CD4-positive, alpha-beta T cell treated with Interleukin-6 at 100 ng/mL for 8 hours (primary cell): ENCODE measurements around the gene ZNF208.
"Not testable (repeated sequence)": the region's sequence is repeated elsewhere in the genome, so short reads cannot be mapped to it uniquely, and the experiment has no call there.

Experiments
- DNase-seq: peaks from one replicate; pipeline ENCODE4 v3.0.0-alpha.2; 2020; ENCODE audit warnings: mixed read lengths, low spot score

ZNF208 gene

GRCh38 chr19:22010437-22011143, at the start of gene ZNF208:
TSS of gene ZNF208 (minus strand) at chr19:22010943. CDS start at chr19:22010794, 149 bp downstream.
- DNase-seq = peak; percentile 12

DNA sequence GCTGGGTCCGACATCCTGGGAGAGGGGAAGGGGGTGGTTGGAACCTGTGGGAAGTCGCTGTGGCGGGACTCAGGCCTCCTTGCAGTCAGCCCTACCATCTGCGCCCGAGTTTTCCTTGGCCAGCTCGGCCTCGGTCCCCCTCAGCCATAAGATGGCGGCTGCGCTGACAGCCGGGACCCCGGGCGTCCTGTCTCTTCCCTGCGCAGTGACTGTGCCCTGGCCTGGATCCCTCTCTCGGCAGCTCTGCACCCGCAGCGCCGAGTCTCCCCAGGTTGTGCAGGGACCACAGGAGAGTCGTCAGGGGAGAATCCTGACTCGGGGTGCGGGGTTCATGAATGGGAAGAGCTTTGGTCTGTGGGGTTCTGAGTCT, 41.9 kb upstream of the ZNF208 start:
- no peak for DNase-seq

- DNase-seq = not testable (repeated sequence)
Observed at GRCh38 chr19:22041151-22041550, 30.4 kb upstream of the ZNF208 start.

GRCh38 chr19:22030680-22031079, 19.9 kb upstream of the ZNF208 start:
- DNase-seq = no peak

DNA sequence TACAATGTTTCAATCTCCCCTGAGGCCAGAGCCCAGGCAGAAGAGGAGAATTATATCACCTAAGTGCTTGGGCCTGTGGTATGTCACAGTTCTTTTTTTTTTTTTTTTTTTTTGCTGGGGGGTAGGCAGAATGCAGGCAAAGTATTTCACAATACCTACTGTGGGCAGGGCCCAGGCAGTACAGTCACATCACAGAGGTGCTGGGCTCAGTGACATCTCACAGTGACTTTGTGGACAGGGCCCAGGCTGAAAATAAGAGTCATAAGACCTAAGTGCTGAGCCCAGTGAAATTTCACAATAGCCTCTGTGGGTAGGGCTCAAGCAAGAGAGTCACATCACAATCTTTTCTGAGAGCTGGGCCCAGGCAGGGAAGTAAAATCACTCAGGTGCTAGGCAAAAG, 15.9 kb upstream of the ZNF208 start:
- DNase-seq = no peak

DNA sequence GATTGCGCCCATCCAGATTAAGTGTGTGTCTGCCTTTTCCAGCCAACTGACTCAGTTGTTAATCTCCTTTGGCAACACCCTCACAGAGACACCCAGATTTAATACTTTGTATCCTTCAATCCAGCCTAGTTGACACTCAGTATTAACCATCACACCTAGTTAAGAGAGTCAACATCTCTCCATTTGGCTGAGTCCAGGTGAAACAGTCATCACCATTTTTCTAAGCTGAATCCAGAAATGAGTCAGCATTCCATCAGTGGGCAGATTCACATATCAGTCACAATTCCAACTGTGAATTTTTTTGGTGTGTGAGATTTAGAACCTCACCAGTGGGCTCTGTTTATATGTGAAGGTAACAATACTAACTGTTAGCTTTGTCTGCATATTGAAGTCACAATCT, 14.8 kb upstream of the ZNF208 start:
- DNase-seq = not testable (repeated sequence)

- DNase-seq = no peak
Observed at GRCh38 chr19:21970466-21970865, 40.3 kb downstream of the ZNF208 start.

DNA sequence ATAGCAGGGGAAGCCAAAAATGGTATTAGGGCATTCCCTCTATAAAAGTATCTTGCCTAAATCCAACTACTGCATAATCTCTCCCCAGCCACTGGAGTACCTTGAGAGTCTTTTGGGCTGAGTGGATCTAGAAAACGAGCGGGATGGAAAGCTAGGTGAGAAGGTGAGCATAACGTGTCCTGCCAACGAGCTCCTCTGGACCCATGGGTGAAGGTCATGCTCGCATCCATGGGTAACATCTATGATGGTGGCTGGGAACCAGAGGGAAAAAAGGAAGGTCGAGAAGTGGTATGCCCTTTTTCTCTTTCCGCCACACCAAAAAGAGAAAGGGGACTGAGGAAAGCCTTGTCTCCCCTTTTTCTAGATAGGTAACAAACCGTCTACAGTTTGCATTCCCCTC, 63.0 kb downstream of the ZNF208 start:
- no peak for DNase-seq

DNA sequence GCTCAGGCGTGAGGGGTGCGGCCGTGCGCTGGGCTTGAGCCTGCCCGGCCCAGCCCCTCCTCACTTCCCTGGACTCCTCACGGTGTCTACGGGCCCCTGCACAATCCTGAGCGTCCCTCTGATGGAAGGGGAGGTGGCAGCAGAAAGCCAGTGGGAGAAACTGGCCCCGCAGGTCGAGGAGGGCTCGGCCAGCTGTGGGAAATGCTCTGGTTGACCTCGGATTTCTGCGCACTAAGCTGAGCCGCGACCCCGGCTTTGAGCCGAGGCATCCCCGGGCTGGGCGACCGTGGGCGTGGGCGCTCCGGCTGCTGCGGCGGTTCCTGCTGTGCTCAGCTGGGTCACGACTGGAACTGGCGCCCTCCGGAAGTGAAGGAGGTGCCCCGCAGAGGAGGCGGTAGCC, 70.1 kb downstream of the ZNF208 start:
- no peak for DNase-seq

DNA sequence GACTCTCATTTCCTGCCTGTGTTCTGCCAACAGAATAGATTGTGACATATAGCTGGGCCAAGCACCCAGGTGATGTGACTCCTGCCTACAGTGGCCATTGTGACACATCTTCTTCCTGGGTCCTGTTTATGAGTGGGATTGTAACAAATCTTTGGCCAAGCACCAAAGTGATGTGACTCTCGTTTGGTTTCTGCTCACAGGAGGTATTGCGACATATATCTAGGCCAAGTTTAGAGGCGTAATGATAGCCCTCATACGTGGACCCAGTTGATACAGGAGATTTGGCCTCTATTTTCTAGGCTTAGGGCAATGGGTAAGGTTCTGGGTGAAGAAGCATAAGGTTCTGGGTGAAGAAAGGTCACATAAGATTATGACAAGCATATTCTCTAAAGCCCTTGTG, 76.2 kb downstream of the ZNF208 start:
- DNase-seq = no peak

GRCh38 chr19:21934131-21934530, 76.6 kb downstream of the ZNF208 start:
- DNase-seq = no peak

DNA sequence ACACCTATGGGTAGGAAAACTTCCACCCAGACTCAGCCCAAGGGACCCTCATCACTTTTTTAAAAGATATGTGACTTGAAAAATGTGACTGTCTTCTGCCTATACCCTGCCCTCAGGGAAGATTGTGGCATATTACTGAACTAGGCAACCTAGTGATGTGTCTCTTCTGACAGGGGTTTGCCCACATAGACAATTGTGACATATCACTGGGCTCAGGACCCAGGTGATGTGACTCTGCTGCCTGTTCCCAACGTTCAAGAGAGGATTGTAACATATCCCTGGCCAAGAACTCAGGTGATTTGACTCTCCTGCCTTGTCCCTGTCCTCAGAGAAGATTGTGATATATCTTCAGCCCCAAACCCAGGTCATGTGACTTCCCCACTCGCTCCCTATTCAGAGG, 88.5 kb downstream of the ZNF208 start:
- no peak for DNase-seq

DNA sequence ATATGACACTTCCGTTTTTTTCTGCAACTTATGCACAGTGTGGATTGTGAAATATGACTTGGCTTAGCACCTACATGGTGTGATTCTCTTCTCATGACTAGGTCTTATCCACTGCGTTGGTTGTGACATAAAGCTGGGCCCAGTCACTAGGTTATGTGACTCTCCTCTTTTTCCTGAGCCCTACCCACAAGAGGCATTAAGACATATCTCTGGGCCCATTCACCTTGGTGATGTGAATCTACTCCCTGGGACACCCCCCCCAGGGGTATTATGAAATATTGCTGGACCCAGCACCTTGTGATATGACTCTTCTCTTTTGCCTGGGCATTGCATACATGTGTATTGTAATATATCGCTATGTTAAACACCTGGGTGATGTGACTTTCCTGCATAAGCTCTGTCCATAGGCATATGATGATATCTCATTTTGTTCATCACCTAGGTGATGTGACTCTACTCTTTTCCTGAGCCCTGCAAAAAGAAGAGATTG, 89.0 kb downstream of the ZNF208 start:
- no peak for DNase-seq

GRCh38 chr19:21915411-21915810, 95.3 kb downstream of the ZNF208 start:
- DNase-seq = no peak

DNA sequence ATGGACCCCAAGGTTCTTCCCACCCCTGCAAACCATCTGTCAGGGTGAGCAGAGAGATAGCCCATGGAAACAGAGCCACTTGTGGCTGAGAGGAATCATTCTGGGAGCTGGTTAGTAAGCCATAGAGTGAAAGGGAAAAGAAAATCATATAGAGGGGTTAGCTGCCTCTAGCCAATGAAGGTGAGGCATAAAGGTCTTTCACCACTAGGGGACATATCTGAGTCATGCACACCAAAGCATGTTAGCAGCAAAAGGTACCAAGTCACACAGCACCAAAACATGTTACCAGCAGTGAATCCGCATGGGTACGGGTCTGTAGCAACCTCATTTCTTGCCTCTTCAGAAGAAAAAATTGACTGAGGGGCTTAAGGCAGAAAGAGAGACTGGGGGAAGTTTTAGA, 98.1 kb downstream of the ZNF208 start:
- no peak for DNase-seq

DNA sequence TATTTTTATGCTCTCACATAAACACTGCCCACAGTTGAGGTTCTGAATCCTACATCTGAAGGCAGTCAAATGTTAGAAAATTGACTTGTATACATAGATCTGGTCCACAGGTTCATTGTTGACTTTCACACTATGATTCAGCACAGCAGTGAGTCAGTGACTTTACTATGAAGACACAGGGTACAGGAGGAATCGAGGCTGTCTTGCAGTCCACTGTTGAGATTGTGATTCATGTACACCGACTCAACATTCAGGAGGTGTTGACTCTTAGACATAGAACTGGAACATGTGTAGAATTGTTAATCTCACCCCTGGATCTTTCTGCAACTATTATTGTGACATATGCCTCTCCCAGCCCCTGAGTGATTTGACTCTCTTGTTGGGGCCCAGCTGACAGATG, 100.4 kb downstream of the ZNF208 start:
- no peak for DNase-seq

GRCh38 chr19:21908066-21908465, 102.7 kb downstream of the ZNF208 start:
- no peak for DNase-seq

GRCh38 chr19:21907516-21907915, 103.2 kb downstream of the ZNF208 start:
- DNase-seq = no peak

DNA sequence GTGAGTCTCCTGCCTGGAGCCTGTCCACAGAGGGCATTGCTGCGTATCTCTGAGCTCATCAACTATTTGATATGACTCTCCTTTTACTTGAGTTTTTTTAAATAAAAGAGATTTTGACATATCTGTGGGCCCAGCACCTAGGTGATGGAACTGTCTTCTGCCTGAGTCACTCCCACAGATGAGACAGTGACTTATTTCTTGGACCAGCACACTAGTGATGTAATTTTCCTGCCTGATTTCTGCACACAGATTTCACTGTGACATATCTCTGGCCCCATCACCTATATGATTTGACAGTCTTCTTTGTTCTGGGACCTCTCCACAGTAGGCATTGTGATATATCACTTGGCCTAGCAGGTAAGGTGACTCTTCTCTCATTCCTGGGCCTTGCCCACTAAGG, 108.2 kb downstream of the ZNF208 start:
- no peak for DNase-seq

GRCh38 chr19:21901861-21902260, 108.9 kb downstream of the ZNF208 start:
- DNase-seq = no peak

- DNase-seq = no peak
Observed at GRCh38 chr19:21900401-21900800, 110.3 kb downstream of the ZNF208 start.

DNA sequence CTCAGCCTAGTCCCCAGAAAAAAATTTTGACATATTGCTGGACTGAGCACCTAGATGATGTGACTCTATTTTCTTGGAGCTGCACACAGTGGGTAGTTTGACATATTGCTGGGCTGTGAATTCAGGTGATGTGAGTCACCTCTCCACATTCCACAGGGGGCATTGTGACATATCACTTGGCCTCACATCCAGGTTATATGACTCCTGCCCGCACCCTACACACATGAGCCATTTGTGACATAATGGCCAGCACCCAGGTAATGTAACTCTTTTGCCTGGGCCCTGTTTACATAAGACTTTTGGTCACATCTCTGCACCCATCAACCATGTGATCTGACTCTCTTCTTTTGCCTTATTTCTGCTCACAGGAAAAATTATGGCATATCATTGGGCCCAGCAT, 119.7 kb downstream of the ZNF208 start:
- no peak for DNase-seq

GRCh38 chr19:21890017-21890416, 120.7 kb downstream of the ZNF208 start:
- not testable (repeated sequence) for DNase-seq

GRCh38 chr19:21885516-21885915, 125.2 kb downstream of the ZNF208 start:
- not testable (repeated sequence) for DNase-seq
